HL-60 (cell line): ENCODE data around the gene ELL3.

Experiments
- CTCF ChIP-seq: IDR thresholded peaks from one replicate; pipeline ENCODE4 v1.5.1; 2011; ENCODE audit warnings: low read length, control low read depth, inconsistent platforms; ENCODE audit not compliant: insufficient read depth
- GABPA ChIP-seq: IDR thresholded peaks from 2 replicates; pipeline ENCODE4 v1.6.1; 2012; ENCODE audit warnings: low read depth
- POLR2AphosphoS5 ChIP-seq: IDR thresholded peaks from 2 replicates; pipeline ENCODE4 v1.6.1; 2012; ENCODE audit warnings: low read depth
- SPI1 ChIP-seq: IDR thresholded peaks from 2 replicates; pipeline ENCODE4 v1.6.1; 2012; ENCODE audit warnings: low read depth, mild to moderate bottlenecking, borderline replicate concordance

GRCh38 chr15:43800286-43801141, 23.7 kb upstream of the ELL3 start, which contains the start of gene HYPK:
- TF ChIP-seq CTCF (no peak), POLR2AphosphoS5 (peak; percentile 93), SPI1 (peak; percentile 36; the same call in 1 of the 2 replicates), GABPA (peak; percentile 85)
